ENCODE measurements around the gene FBLN5.

DNA sequence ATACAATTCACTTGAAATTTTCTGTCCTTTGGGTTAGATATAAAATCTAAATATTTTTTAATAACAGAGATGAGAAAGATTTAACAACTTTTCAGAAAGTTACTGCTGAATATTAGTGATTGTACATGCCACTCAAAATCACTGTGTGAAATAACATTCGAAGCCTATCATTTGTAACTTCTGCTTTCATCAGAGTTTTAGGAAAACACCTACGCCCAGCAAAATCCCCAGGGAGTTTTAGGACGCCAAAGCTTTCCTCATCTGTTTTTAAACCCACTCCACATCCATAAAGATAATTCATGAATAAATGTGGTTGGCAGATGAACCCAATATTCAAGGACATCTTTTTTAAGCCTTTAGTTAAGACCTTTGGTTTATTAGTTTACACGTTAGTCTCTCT is 104.1 kb downstream of the FBLN5 start:
- TF ChIP-seq, protein P1, sequence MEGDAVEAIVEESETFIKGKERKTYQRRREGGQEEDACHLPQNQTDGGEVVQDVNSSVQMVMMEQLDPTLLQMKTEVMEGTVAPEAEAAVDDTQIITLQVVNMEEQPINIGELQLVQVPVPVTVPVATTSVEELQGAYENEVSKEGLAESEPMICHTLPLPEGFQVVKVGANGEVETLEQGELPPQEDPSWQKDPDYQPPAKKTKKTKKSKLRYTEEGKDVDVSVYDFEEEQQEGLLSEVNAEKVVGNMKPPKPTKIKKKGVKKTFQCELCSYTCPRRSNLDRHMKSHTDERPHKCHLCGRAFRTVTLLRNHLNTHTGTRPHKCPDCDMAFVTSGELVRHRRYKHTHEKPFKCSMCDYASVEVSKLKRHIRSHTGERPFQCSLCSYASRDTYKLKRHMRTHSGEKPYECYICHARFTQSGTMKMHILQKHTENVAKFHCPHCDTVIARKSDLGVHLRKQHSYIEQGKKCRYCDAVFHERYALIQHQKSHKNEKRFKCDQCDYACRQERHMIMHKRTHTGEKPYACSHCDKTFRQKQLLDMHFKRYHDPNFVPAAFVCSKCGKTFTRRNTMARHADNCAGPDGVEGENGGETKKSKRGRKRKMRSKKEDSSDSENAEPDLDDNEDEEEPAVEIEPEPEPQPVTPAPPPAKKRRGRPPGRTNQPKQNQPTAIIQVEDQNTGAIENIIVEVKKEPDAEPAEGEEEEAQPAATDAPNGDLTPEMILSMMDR (IDR thresholded peaks at IDR 0.05), result no peak
- no peak for TF ChIP-seq POLR2AphosphoS5 (IDR thresholded peaks at IDR 0.05; ENCODE audit: low read depth, low read length)

All from Panc1 (cell line).